ENCODE results near the gene ELOB.

GRCh38 chr16:2821487-2822157, 44.5 kb upstream of the ELOB start:
- TF ChIP-seq CTCF (IDR thresholded peaks at IDR 0.05) (no peak), EZH2 (IDR thresholded peaks at IDR 0.05) (no peak)

All from neural progenitor cell (in vitro differentiated cells).